ENCODE results near the gene SNAP91.
A peak's percentile ranks its signal among the peaks of the same experiment; 100 is the strongest.

The SNAP91 gene

DNA sequence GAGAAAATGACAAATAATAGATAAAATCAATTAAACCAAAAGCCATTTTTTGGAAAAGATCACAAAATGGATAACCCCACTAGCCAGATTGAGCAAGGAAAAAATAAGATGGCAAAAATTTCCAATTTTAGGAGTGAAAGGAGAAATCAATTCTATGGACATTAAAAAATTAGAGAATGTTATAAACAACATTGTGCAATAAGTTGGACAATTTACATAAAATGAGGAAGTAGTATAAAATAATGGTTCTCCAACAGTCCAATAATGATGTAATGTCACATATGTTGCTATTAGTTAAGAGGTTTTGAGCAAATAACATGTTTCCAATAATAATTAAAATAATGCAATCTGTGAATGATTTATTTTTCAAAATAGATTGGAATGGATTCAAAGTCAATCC is 3.1 kb upstream of the SNAP91 start:
- Histone ChIP-seq H3K4me3 (ENCODE audit: low read depth in 1 of 2, low read length in 2 of 2) (no peak overlapping the region), H3K9me3 (ENCODE audit: control insufficient read depth in 1 of 2, low read length in 2 of 2) (peaks cover 0 to 9% of the 10 kb centered on the region in 2 donors), H3K27me3 (ENCODE audit: low read depth, low read length) (peaks cover 20% of the 10 kb centered on the region), H3K36me3 (ENCODE audit: control insufficient read depth in 1 of 2, insufficient read depth in 2 of 2, low read length in 2 of 2) (no peaks in the 10 kb centered on the region), H3K4me1 (ENCODE audit: control insufficient read depth in 1 of 2, insufficient read depth in 2 of 2, low read length in 2 of 2) (peaks cover 0 to 18% of the 10 kb centered on the region in 2 donors), H3K27ac (ENCODE audit: low read length) (no peak overlapping the region)

DNA sequence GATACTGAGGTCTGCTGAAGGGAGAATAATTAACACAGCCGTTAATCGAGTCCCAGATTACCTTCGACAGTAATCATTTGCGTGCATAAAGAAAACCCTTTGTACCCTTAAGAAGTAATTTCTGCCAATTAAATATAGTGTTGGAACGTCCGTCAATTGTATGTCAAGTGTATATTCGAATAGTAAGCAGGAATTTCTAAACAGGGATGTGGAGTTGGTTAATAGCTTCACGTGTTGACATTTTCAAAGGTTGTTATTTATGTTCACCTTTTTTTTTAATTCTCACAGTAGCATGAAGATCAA is 798 bp upstream of the SNAP91 start:
- H3K27ac ChIP-seq (ENCODE audit: low read length) = no peak overlapping the region
- peaks cover 0 to 9% of the 10 kb centered on the region in 2 donors for H3K9me3 ChIP-seq (ENCODE audit: control insufficient read depth in 1 of 2, low read length in 2 of 2)
- peaks cover 20% of the 10 kb centered on the region for H3K27me3 ChIP-seq (ENCODE audit: low read depth, low read length)
- peak overlapping the region in 1 of 2 donors; percentile 72 for H3K4me3 ChIP-seq (ENCODE audit: low read depth in 1 of 2, low read length in 2 of 2)
- H3K36me3 ChIP-seq (ENCODE audit: control insufficient read depth in 1 of 2, insufficient read depth in 2 of 2, low read length in 2 of 2) = no peaks in the 10 kb centered on the region
- peaks cover 0 to 18% of the 10 kb centered on the region in 2 donors for H3K4me1 ChIP-seq (ENCODE audit: control insufficient read depth in 1 of 2, insufficient read depth in 2 of 2, low read length in 2 of 2)

- H3K36me3 ChIP-seq (ENCODE audit: control insufficient read depth in 1 of 2, insufficient read depth in 2 of 2, low read length in 2 of 2) = no peaks in the 10 kb centered on the region
- H3K27me3 ChIP-seq (ENCODE audit: low read depth, low read length) = peaks cover 20% of the 10 kb centered on the region
- peaks cover 0 to 18% of the 10 kb centered on the region in 2 donors for H3K4me1 ChIP-seq (ENCODE audit: control insufficient read depth in 1 of 2, insufficient read depth in 2 of 2, low read length in 2 of 2)
- H3K9me3 ChIP-seq (ENCODE audit: control insufficient read depth in 1 of 2, low read length in 2 of 2) = peaks cover 0 to 9% of the 10 kb centered on the region in 2 donors
- peak overlapping the region in 1 of 2 donors; percentile 72 for H3K4me3 ChIP-seq (ENCODE audit: low read depth in 1 of 2, low read length in 2 of 2)
- H3K27ac ChIP-seq (ENCODE audit: low read length) = no peak overlapping the region
Observed at GRCh38 chr6:83708546-83708969, 343 bp downstream of the SNAP91 start.

GRCh38 chr6:83707829-83708545 is 914 bp downstream of the SNAP91 start:
- H3K9me3 ChIP-seq (ENCODE audit: control insufficient read depth in 1 of 2, low read length in 2 of 2) = peaks cover 0 to 9% of the 10 kb centered on the region in 2 donors
- H3K36me3 ChIP-seq (ENCODE audit: control insufficient read depth in 1 of 2, insufficient read depth in 2 of 2, low read length in 2 of 2) = no peaks in the 10 kb centered on the region
- H3K27me3 ChIP-seq (ENCODE audit: low read depth, low read length) = peaks cover 20% of the 10 kb centered on the region
- H3K4me3 ChIP-seq (ENCODE audit: low read depth in 1 of 2, low read length in 2 of 2) = peak overlapping the region in 1 of 2 donors; percentile 72
- no peak overlapping the region for H3K27ac ChIP-seq (ENCODE audit: low read length)
- peaks cover 0 to 18% of the 10 kb centered on the region in 2 donors for H3K4me1 ChIP-seq (ENCODE audit: control insufficient read depth in 1 of 2, insufficient read depth in 2 of 2, low read length in 2 of 2)

DNA sequence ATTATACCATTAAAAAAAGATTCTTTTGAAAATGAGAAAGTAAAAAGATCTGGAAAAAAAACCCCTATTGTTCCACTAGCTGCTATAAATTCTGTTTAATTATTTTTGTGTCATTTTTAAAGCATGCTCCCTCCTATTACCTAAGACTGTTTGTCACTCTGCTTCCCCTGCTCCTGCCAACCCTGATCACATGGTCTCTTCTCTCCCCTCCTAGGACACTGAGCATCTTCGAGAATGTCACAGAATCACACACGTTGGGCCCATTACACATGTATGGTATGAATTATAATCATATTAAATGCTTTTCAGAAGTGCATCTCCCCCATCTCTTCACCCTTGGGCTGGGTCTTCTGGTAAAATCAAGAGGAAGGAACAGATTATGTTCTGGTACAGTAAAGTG is 6.2 kb downstream of the SNAP91 start:
- H3K4me1 ChIP-seq (ENCODE audit: control insufficient read depth in 1 of 2, insufficient read depth in 2 of 2, low read length in 2 of 2) = peaks cover 0 to 3% of the 10 kb centered on the region in 2 donors
- no peak overlapping the region for H3K4me3 ChIP-seq (ENCODE audit: low read depth in 1 of 2, low read length in 2 of 2)
- no peak overlapping the region for H3K27ac ChIP-seq (ENCODE audit: low read length)
- H3K27me3 ChIP-seq (ENCODE audit: low read depth, low read length) = peaks cover 5% of the 10 kb centered on the region
- no peaks in the 10 kb centered on the region for H3K9me3 ChIP-seq (ENCODE audit: control insufficient read depth in 1 of 2, low read length in 2 of 2)
- no peaks in the 10 kb centered on the region for H3K36me3 ChIP-seq (ENCODE audit: control insufficient read depth in 1 of 2, insufficient read depth in 2 of 2, low read length in 2 of 2)

DNA sequence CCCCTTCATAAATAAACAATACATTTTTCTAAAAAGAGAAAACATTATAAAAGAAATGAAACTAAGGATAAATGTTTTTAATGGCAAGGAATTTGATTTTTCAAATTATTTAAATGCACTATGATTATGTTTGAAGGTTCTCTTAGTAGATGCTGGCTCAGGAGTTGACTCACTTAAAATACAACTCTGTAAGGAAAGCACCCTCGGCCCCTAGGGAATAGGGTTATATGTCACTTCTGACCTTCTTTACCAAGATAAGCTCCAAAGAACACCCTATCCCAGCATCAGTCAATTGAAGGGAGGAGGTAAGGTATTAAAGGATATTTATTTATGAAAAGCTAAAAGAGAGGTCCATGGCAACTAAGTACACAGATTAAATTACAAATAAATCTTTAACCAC is 6.8 kb downstream of the SNAP91 start:
- Histone ChIP-seq H3K27ac (ENCODE audit: low read length) (no peak overlapping the region), H3K36me3 (ENCODE audit: control insufficient read depth in 1 of 2, insufficient read depth in 2 of 2, low read length in 2 of 2) (no peaks in the 10 kb centered on the region), H3K27me3 (ENCODE audit: low read depth, low read length) (peaks cover 2% of the 10 kb centered on the region), H3K9me3 (ENCODE audit: control insufficient read depth in 1 of 2, low read length in 2 of 2) (no peaks in the 10 kb centered on the region), H3K4me3 (ENCODE audit: low read depth in 1 of 2, low read length in 2 of 2) (no peak overlapping the region), H3K4me1 (ENCODE audit: control insufficient read depth in 1 of 2, insufficient read depth in 2 of 2, low read length in 2 of 2) (no peaks in the 10 kb centered on the region)

GRCh38 chr6:83696674-83697073 is 12.2 kb downstream of the SNAP91 start:
- no peaks in the 10 kb centered on the region for H3K36me3 ChIP-seq (ENCODE audit: control insufficient read depth in 1 of 2, insufficient read depth in 2 of 2, low read length in 2 of 2)
- H3K4me3 ChIP-seq (ENCODE audit: low read depth in 1 of 2, low read length in 2 of 2) = no peak overlapping the region
- H3K9me3 ChIP-seq (ENCODE audit: control insufficient read depth in 1 of 2, low read length in 2 of 2) = peaks cover 0 to 3% of the 10 kb centered on the region in 2 donors
- no peaks in the 10 kb centered on the region for H3K4me1 ChIP-seq (ENCODE audit: control insufficient read depth in 1 of 2, insufficient read depth in 2 of 2, low read length in 2 of 2)
- H3K27ac ChIP-seq (ENCODE audit: low read length) = no peak overlapping the region
- no peaks in the 10 kb centered on the region for H3K27me3 ChIP-seq (ENCODE audit: low read depth, low read length)

DNA sequence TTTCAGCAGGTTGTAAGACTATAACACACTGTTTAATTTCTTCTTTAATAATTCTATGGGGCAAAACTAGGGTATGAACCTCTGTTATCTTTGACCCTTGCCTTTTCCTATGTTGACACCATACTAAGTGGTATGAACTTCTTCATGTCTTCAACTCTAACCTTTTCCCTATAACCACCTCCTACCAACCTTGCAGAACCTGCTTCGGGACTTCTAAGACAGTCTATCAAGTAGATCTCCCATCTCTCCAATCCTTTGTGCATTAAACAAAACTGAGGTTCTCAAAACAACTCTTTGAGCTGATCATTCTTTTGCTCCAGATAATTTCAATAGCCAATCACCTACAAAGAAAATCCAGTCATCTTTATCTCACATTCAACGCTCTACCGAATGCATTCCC is 23.4 kb downstream of the SNAP91 start:
- H3K27me3 ChIP-seq (ENCODE audit: low read depth, low read length) = no peaks in the 10 kb centered on the region

DNA sequence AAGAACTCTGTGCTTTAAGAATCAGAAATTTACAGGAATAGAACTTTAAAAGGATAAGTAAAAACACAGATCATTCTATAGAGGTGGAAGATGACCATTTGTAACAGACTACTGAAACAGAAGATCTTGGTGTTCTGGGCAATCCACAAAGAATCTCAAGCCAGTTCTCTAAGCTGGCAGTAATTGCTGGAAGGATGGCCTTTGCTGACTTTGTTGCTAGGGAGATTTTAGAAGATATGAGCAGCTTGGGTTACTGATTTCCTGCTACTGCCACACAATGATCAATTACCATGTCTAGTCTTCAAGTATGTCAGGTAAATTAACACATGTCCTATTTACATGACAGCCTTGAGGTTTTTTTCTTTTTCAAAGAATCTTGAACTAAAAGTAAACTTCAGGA is 31.1 kb downstream of the SNAP91 start:
- H3K4me1 ChIP-seq (ENCODE audit: control insufficient read depth in 1 of 2, insufficient read depth in 2 of 2, low read length in 2 of 2) = no peaks in the 10 kb centered on the region
- no peak overlapping the region for H3K4me3 ChIP-seq (ENCODE audit: low read depth in 1 of 2, low read length in 2 of 2)
- no peaks in the 10 kb centered on the region for H3K27me3 ChIP-seq (ENCODE audit: low read depth, low read length)
- no peaks in the 10 kb centered on the region for H3K9me3 ChIP-seq (ENCODE audit: control insufficient read depth in 1 of 2, low read length in 2 of 2)
- H3K27ac ChIP-seq (ENCODE audit: low read length) = no peak overlapping the region
- no peaks in the 10 kb centered on the region for H3K36me3 ChIP-seq (ENCODE audit: control insufficient read depth in 1 of 2, insufficient read depth in 2 of 2, low read length in 2 of 2)

More for the DNA sequence above, 23.4 kb downstream of the SNAP91 start:
- no peak overlapping the region for H3K27ac ChIP-seq (ENCODE audit: low read length)
- no peaks in the 10 kb centered on the region for H3K4me1 ChIP-seq (ENCODE audit: control insufficient read depth in 1 of 2, insufficient read depth in 2 of 2, low read length in 2 of 2)
- H3K4me3 ChIP-seq (ENCODE audit: low read depth in 1 of 2, low read length in 2 of 2) = no peak overlapping the region
- no peaks in the 10 kb centered on the region for H3K36me3 ChIP-seq (ENCODE audit: control insufficient read depth in 1 of 2, insufficient read depth in 2 of 2, low read length in 2 of 2)
- H3K9me3 ChIP-seq (ENCODE audit: control insufficient read depth in 1 of 2, low read length in 2 of 2) = no peaks in the 10 kb centered on the region

- H3K4me3 ChIP-seq (ENCODE audit: low read depth in 1 of 2, low read length in 2 of 2) = no peak overlapping the region
- H3K36me3 ChIP-seq (ENCODE audit: control insufficient read depth in 1 of 2, insufficient read depth in 2 of 2, low read length in 2 of 2) = no peaks in the 10 kb centered on the region
- H3K9me3 ChIP-seq (ENCODE audit: control insufficient read depth in 1 of 2, low read length in 2 of 2) = no peaks in the 10 kb centered on the region
- H3K27ac ChIP-seq (ENCODE audit: low read length) = no peak overlapping the region
- H3K4me1 ChIP-seq (ENCODE audit: control insufficient read depth in 1 of 2, insufficient read depth in 2 of 2, low read length in 2 of 2) = no peaks in the 10 kb centered on the region
- no peaks in the 10 kb centered on the region for H3K27me3 ChIP-seq (ENCODE audit: low read depth, low read length)
Observed at GRCh38 chr6:83637953-83638352, 70.9 kb downstream of the SNAP91 start.

GRCh38 chr6:83636800-83637199 is 72.1 kb downstream of the SNAP91 start:
- no peak overlapping the region for H3K4me3 ChIP-seq (ENCODE audit: low read depth in 1 of 2, low read length in 2 of 2)
- no peaks in the 10 kb centered on the region for H3K36me3 ChIP-seq (ENCODE audit: control insufficient read depth in 1 of 2, insufficient read depth in 2 of 2, low read length in 2 of 2)
- no peaks in the 10 kb centered on the region for H3K9me3 ChIP-seq (ENCODE audit: control insufficient read depth in 1 of 2, low read length in 2 of 2)
- H3K4me1 ChIP-seq (ENCODE audit: control insufficient read depth in 1 of 2, insufficient read depth in 2 of 2, low read length in 2 of 2) = no peaks in the 10 kb centered on the region
- H3K27ac ChIP-seq (ENCODE audit: low read length) = no peak overlapping the region
- no peaks in the 10 kb centered on the region for H3K27me3 ChIP-seq (ENCODE audit: low read depth, low read length)

GRCh38 chr6:83633609-83634008 is 75.3 kb downstream of the SNAP91 start:
- Histone ChIP-seq H3K9me3 (ENCODE audit: control insufficient read depth in 1 of 2, low read length in 2 of 2) (no peaks in the 10 kb centered on the region), H3K27ac (ENCODE audit: low read length) (no peak overlapping the region), H3K36me3 (ENCODE audit: control insufficient read depth in 1 of 2, insufficient read depth in 2 of 2, low read length in 2 of 2) (no peaks in the 10 kb centered on the region), H3K27me3 (ENCODE audit: low read depth, low read length) (no peaks in the 10 kb centered on the region), H3K4me1 (ENCODE audit: control insufficient read depth in 1 of 2, insufficient read depth in 2 of 2, low read length in 2 of 2) (no peaks in the 10 kb centered on the region), H3K4me3 (ENCODE audit: low read depth in 1 of 2, low read length in 2 of 2) (no peak overlapping the region)
